Measurements from ENCODE around the gene SYNDIG1.

DNA sequence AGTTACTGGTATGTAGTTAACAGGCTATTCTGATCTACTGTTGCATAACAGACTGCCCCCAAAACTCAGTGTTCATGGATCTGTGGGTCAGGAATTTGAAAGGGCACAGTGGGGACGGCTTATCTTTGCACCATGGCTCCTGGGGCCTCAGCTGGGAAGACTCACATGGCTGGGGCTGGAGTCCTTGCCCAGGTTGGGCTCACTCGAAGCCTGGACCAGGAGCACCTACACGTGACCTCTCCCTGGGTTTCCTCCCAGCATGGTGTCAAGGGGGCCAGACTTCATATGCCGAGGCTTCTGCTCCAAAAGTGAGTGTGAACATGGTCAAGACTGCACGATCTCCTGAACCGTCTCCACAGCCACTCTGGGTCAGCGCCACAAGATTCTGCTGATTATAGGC lies 11.7 kb downstream of the SYNDIG1 start:
- TF ChIP-seq, protein P1, sequence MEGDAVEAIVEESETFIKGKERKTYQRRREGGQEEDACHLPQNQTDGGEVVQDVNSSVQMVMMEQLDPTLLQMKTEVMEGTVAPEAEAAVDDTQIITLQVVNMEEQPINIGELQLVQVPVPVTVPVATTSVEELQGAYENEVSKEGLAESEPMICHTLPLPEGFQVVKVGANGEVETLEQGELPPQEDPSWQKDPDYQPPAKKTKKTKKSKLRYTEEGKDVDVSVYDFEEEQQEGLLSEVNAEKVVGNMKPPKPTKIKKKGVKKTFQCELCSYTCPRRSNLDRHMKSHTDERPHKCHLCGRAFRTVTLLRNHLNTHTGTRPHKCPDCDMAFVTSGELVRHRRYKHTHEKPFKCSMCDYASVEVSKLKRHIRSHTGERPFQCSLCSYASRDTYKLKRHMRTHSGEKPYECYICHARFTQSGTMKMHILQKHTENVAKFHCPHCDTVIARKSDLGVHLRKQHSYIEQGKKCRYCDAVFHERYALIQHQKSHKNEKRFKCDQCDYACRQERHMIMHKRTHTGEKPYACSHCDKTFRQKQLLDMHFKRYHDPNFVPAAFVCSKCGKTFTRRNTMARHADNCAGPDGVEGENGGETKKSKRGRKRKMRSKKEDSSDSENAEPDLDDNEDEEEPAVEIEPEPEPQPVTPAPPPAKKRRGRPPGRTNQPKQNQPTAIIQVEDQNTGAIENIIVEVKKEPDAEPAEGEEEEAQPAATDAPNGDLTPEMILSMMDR (IDR thresholded peaks at IDR 0.05), result no peak
- TF ChIP-seq POLR2A (IDR thresholded peaks at IDR 0.05), result no peak

Measured in uterus (tissue), 2 donors.